ENCODE results near the gene NIPAL3. TPM values are rescaled to one million over a fixed set of nuclear protein-coding genes. Genes with fewer than 3 reads are reported as not detected.

NIPAL3 gene
- total and polyA plus RNA-seq, 2 donors from 2014 or later: 13.5 to 46.4 TPM

DNA sequence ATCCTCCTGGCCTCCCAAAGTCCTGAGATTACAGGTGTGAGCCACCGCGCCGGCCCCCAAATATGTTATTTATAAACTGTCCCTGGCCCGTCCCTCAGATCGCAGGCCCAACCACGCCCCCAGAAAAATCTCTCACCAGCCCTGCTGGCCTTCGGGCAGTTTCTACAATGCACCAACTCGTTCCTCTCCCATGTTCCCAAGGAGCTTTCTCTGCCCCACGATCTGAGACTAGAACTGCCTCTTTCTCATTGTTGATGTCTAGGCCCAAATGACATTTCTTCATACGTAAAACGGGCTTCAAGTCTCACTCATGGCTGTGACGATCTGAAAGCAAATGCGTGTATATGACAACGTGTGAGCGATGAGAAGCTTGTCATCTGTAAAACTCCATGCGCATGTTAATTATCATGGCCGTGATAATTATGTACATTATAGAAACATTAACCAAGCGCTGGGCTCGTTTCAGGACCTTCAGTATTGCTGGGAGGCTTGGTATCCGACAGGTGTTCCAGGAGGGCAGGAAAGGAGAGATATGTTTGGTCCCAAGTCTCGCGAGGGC lies 748 bp upstream of the NIPAL3 start:
- peaks cover 0 to 13% (median 3%) of the 10 kb centered on the region in 3 donors for H3K4me1 ChIP-seq (ENCODE audit: control insufficient read depth in 2 of 3, insufficient read depth in 2 of 3, low read depth in 1 of 3, low read length in 3 of 3)
- intact Hi-C loops (cut with DNase I): no loop called here

DNA sequence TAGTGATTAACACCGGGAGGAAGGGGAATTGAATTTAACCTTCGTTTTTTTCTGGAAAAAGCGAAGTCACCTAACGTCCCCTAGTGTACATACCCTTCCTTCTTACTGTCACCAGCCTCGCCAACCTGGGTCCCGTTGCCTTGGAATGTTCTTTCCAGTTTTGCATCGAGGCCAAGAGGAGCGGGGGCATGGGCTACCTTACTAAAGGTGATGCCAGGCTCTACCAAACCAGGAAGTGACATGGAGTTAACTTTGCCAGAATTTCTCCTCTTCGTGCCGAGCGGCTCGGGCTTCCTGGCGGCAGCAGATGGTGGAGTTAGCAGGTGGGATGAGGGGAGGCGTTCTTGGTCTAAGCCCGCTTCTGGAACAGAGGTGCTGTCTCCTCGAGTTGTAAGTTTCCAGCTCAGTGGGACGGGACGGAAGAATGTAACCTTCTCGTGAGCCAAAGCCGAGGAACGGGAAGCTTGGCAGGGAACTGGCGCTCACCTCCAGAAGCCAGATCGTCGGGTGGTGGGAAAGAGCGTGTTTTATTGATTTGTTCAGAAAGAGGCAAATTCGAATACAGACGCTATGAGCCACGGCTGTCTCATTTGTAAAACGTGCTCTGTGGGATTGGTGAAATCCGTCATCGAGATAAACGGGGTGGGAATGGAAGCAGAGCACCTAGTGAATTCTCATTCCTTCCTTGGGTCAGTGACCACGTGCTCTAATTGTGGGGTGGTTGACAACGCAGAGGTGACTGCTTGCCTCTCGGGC lies 486 bp downstream of the NIPAL3 start:
- H3K4me1 ChIP-seq (ENCODE audit: control insufficient read depth in 2 of 3, insufficient read depth in 2 of 3, low read depth in 1 of 3, low read length in 3 of 3): peaks cover 0 to 13% (median 3%) of the 10 kb centered on the region in 3 donors
- H3K36me3 ChIP-seq (ENCODE audit: control insufficient read depth in 2 of 3, insufficient read depth in 3 of 3, low read length in 3 of 3): peaks cover 0 to 3% (median 0%) of the 10 kb centered on the region in 3 donors
- DNase-seq (peak in 3 of 5 donors; percentile 43 to 48 (median 48)), FAIRE-seq (no peak)
- intact Hi-C loops (cut with DNase I): no loop called here
- TF ChIP-seq, protein P1, sequence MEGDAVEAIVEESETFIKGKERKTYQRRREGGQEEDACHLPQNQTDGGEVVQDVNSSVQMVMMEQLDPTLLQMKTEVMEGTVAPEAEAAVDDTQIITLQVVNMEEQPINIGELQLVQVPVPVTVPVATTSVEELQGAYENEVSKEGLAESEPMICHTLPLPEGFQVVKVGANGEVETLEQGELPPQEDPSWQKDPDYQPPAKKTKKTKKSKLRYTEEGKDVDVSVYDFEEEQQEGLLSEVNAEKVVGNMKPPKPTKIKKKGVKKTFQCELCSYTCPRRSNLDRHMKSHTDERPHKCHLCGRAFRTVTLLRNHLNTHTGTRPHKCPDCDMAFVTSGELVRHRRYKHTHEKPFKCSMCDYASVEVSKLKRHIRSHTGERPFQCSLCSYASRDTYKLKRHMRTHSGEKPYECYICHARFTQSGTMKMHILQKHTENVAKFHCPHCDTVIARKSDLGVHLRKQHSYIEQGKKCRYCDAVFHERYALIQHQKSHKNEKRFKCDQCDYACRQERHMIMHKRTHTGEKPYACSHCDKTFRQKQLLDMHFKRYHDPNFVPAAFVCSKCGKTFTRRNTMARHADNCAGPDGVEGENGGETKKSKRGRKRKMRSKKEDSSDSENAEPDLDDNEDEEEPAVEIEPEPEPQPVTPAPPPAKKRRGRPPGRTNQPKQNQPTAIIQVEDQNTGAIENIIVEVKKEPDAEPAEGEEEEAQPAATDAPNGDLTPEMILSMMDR (IDR thresholded peaks at IDR 0.05; ENCODE audit: borderline replicate concordance, extremely low read depth, insufficient read depth): no peak
- H3K27me3 ChIP-seq (ENCODE audit: control insufficient read depth, insufficient read depth, low read length): no peaks in the 10 kb centered on the region
- H3K4me3 ChIP-seq (ENCODE audit: low read length in 3 of 3): peak overlapping the region; percentile 80 to 95 (median 94)
- no peaks in the 10 kb centered on the region for H3K9me3 ChIP-seq (ENCODE audit: control insufficient read depth in 2 of 3, insufficient read depth in 1 of 3, low read length in 3 of 3)
- H3K9ac ChIP-seq (ENCODE audit: low read length in 3 of 3): peak overlapping the region; percentile 41 to 84 (median 46)
- peak overlapping the region; percentile 52 to 68 for H3K27ac ChIP-seq (ENCODE audit: low read depth in 2 of 2, low read length in 2 of 2)

More for the DNA sequence above, 748 bp upstream of the NIPAL3 start:
- H3K9me3 ChIP-seq (ENCODE audit: control insufficient read depth in 2 of 3, insufficient read depth in 1 of 3, low read length in 3 of 3): no peaks in the 10 kb centered on the region
- TF ChIP-seq, protein P1 (IDR thresholded peaks at IDR 0.05; ENCODE audit: borderline replicate concordance, extremely low read depth, insufficient read depth): no peak
- peak overlapping the region in 1 of 2 donors; percentile 20 for H3K27ac ChIP-seq (ENCODE audit: low read depth in 2 of 2, low read length in 2 of 2)
- H3K27me3 ChIP-seq (ENCODE audit: control insufficient read depth, insufficient read depth, low read length): no peaks in the 10 kb centered on the region
- H3K4me3 ChIP-seq (ENCODE audit: low read length in 3 of 3): peak overlapping the region in 2 of 3 donors; percentile 30 to 95
- peaks cover 0 to 3% (median 0%) of the 10 kb centered on the region in 3 donors for H3K36me3 ChIP-seq (ENCODE audit: control insufficient read depth in 2 of 3, insufficient read depth in 3 of 3, low read length in 3 of 3)
- FAIRE-seq (no peak), DNase-seq (peak in 1 of 5 donors; percentile 52)
- H3K9ac ChIP-seq (ENCODE audit: low read length in 3 of 3): no peak overlapping the region

DNA sequence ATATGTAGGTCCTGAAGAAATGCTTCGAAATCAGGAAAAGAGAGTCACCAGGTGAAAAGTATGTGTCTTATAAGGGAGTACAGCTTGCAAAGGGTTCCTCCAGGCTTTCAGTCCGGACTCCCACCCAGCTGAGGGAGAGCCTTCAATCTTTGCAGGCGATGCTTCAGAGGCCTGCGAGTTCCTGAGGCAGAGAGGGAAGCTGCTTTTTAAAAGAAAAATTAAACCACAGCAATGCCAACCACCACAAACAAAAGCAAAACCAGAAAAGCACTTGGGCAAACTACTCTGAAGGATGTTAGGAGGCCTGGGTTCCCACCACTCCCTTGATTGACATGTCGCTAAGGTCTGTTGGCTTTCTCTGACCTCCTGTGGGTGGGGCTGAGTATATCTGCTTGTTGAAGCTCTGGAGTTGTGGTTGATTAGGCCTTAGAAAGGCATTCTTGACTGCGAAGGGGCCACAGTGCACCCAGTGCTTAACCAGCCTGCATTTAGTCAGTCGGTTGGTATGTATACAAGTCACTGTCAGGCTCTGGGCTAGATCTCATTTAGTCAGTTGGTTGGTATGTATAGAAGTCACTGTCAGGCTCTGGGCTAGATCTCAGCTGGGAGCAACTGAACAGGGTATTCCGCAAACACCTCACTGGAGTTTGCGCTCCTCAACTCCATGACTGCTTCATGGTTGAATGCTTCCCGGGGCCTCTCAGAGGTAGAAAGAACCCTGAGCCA lies 1.2 kb downstream of the NIPAL3 start:
- H3K4me1 ChIP-seq (ENCODE audit: control insufficient read depth in 2 of 3, insufficient read depth in 2 of 3, low read depth in 1 of 3, low read length in 3 of 3): peaks cover 0 to 13% (median 3%) of the 10 kb centered on the region in 3 donors
- no peak overlapping the region for H3K27ac ChIP-seq (ENCODE audit: low read depth in 2 of 2, low read length in 2 of 2)
- H3K36me3 ChIP-seq (ENCODE audit: control insufficient read depth in 2 of 3, insufficient read depth in 3 of 3, low read length in 3 of 3): peaks cover 0 to 3% (median 0%) of the 10 kb centered on the region in 3 donors
- H3K27me3 ChIP-seq (ENCODE audit: control insufficient read depth, insufficient read depth, low read length): no peaks in the 10 kb centered on the region
- TF ChIP-seq, protein P1 (IDR thresholded peaks at IDR 0.05; ENCODE audit: borderline replicate concordance, extremely low read depth, insufficient read depth): no peak
- DNase-seq: no peak
- H3K4me3 ChIP-seq (ENCODE audit: low read length in 3 of 3): peak overlapping the region; percentile 80 to 95 (median 94)
- H3K9ac ChIP-seq (ENCODE audit: low read length in 3 of 3): peak overlapping the region in 2 of 3 donors; percentile 13 to 84
- H3K9me3 ChIP-seq (ENCODE audit: control insufficient read depth in 2 of 3, insufficient read depth in 1 of 3, low read length in 3 of 3): no peaks in the 10 kb centered on the region
- no peak for FAIRE-seq
- intact Hi-C loops (cut with DNase I): no loop called here
